ENCODE data around the gene TRIOBP.

The TRIOBP gene

GRCh38 chr22:37658133-37659065 lies 38.4 kb upstream of the TRIOBP start, which contains the start of gene PDXP:
PDXP (plus strand) TSS chr22:37658723; CDS start chr22:37658783, 60 bp downstream.
- DNase-seq (ENCODE audit: insufficient read length, low spot score) (peak; percentile 98), FAIRE-seq (peak; percentile 99)
- TF ChIP-seq POU2F2 (IDR thresholded peaks at IDR 0.05; ENCODE audit: low read depth, low read length) (peak; percentile 85; the same call in 1 of the 2 replicates), SPI1 (IDR thresholded peaks at IDR 0.05; ENCODE audit: low read depth, low read length) (no peak)

DNA sequence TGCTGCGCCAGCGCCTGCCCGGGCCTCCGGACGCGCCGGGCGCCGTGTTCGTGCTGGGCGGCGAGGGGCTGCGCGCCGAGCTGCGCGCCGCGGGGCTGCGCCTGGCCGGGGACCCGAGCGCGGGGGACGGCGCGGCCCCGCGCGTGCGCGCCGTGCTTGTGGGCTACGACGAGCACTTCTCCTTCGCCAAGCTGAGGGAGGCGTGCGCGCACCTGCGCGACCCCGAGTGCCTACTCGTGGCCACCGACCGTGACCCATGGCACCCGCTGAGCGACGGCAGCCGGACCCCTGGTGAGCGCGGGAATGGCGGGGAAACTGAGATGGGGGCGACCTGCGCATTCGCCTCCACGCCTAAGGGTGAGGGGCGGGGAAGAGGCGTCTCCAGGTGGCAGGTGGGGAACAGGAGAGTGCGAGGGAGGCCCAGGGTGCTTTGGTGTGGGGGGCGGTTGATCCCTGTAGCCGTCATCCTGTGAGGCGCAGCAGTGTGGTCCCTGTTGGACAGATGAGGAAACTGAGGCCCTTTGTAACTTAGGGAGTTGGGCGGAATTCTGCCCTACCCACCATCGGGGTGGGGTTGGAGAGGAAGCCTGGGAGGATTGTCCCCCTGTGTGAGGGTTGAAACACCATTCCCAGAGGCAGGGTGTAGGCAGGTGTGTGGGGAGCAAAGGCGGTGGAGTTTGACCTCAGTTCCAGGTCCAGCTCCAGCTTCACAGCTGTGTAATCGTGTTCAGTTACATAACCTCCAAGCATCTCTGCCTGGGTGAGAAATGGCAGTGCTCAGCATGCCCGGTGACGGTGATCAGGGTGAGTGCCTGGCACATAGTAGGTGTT lies 37.6 kb upstream of the TRIOBP start:
- peak; percentile 86 for FAIRE-seq
- no peak for DNase-seq (ENCODE audit: insufficient read length, low spot score)
- TF ChIP-seq TAF1 (IDR thresholded peaks at IDR 0.05; ENCODE audit: low read depth, low read length) = no peak
- peak; percentile 87 for TF ChIP-seq PAX5 (IDR thresholded peaks at IDR 0.05; ENCODE audit: insufficient read depth, low read length, severe bottlenecking)
- no peak for TF ChIP-seq POU2F2 (IDR thresholded peaks at IDR 0.05; ENCODE audit: low read depth, low read length)
- TF ChIP-seq POLR2AphosphoS5 (IDR thresholded peaks at IDR 0.05; ENCODE audit: low read depth, low read length) = no peak
- TF ChIP-seq POLR2A (IDR thresholded peaks at IDR 0.05; ENCODE audit: low read depth, low read length) = no peak

GRCh38 chr22:37659897-37660708 lies 36.7 kb upstream of the TRIOBP start:
- TF ChIP-seq POLR2AphosphoS5 (IDR thresholded peaks at IDR 0.05; ENCODE audit: low read depth, low read length) = no peak
- peak; percentile 67; the same call in 1 of the 2 replicates for TF ChIP-seq SPI1 (IDR thresholded peaks at IDR 0.05; ENCODE audit: low read depth, low read length)
- no peak for DNase-seq (ENCODE audit: insufficient read length, low spot score)
- peak; percentile 45 for FAIRE-seq

- TF ChIP-seq PAX5 (IDR thresholded peaks at IDR 0.05; ENCODE audit: insufficient read depth, low read length, severe bottlenecking) (no peak), POU2F2 (IDR thresholded peaks at IDR 0.05; ENCODE audit: low read depth, low read length) (no peak), POLR2A (IDR thresholded peaks at IDR 0.05; ENCODE audit: low read depth, low read length) (no peak), SPI1 (IDR thresholded peaks at IDR 0.05; ENCODE audit: low read depth, low read length) (no peak)
- DNase-seq (ENCODE audit: insufficient read length, low spot score) = no peak
- FAIRE-seq = no peak
Observed at GRCh38 chr22:37660709-37661045, 36.2 kb upstream of the TRIOBP start.

- TF ChIP-seq TAF1 (IDR thresholded peaks at IDR 0.05; ENCODE audit: low read depth, low read length) (no peak), PAX5 (IDR thresholded peaks at IDR 0.05; ENCODE audit: insufficient read depth, low read length, severe bottlenecking) (no peak), POLR2A (IDR thresholded peaks at IDR 0.05; ENCODE audit: low read depth, low read length) (no peak), SPI1 (IDR thresholded peaks at IDR 0.05; ENCODE audit: low read depth, low read length) (no peak), POU2F2 (IDR thresholded peaks at IDR 0.05; ENCODE audit: low read depth, low read length) (no peak), POLR2AphosphoS5 (IDR thresholded peaks at IDR 0.05; ENCODE audit: low read depth, low read length) (no peak)
- DNase-seq (ENCODE audit: insufficient read length, low spot score) (no peak), FAIRE-seq (peak; percentile 61)
Observed at GRCh38 chr22:37661160-37661924, 35.5 kb upstream of the TRIOBP start.

- FAIRE-seq (no peak), DNase-seq (ENCODE audit: insufficient read length, low spot score) (no peak)
- TF ChIP-seq SPI1 (IDR thresholded peaks at IDR 0.05; ENCODE audit: low read depth, low read length) = peak; percentile 47; the same call in 1 of the 2 replicates
- TF ChIP-seq TAF1 (IDR thresholded peaks at IDR 0.05; ENCODE audit: low read depth, low read length) = no peak
Observed at GRCh38 chr22:37662039-37662438, 34.8 kb upstream of the TRIOBP start.

DNA sequence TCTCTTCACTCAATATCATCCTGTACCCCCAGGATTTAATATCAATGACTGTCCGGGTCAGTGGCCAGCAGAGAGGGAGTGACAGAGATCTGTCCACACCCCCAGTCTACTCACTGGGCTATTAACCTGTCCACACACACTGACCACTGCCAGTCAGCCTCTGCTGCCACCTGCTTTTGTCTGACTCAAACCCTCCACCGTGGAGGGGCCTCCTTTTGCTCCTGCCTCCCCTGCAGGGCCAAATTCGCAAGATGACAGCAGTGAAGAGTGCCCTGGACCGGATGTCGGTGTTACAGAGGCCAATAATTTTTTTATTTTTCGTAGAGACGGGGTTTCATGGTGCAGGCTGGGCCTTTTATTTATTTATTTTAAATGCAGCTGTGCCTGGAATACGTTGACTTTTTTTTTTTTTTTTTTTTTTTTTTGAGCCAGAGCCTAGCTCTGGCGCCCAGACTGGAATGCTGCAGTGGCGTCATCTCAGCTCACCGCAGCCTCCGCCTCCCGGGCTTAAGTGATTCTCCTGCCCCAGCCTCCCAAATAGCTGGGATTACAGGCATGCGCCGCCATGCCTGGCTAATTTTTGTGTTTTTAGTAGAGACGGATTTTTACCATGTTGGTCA lies 33.2 kb upstream of the TRIOBP start:
- FAIRE-seq = no peak
- no peak for DNase-seq (ENCODE audit: insufficient read length, low spot score)
- TF ChIP-seq TAF1 (IDR thresholded peaks at IDR 0.05; ENCODE audit: low read depth, low read length) = no peak
- TF ChIP-seq POLR2A (IDR thresholded peaks at IDR 0.05; ENCODE audit: low read depth, low read length) = no peak

- DNase-seq (ENCODE audit: insufficient read length, low spot score) (no peak), FAIRE-seq (no peak)
- TF ChIP-seq SPI1 (IDR thresholded peaks at IDR 0.05; ENCODE audit: low read depth, low read length) (no peak), PAX5 (IDR thresholded peaks at IDR 0.05; ENCODE audit: insufficient read depth, low read length, severe bottlenecking) (no peak), POU2F2 (IDR thresholded peaks at IDR 0.05; ENCODE audit: low read depth, low read length) (no peak), POLR2A (IDR thresholded peaks at IDR 0.05; ENCODE audit: low read depth, low read length) (no peak), TAF1 (IDR thresholded peaks at IDR 0.05; ENCODE audit: low read depth, low read length) (no peak), POLR2AphosphoS5 (IDR thresholded peaks at IDR 0.05; ENCODE audit: low read depth, low read length) (no peak)
Observed at GRCh38 chr22:37664249-37665101, 32.4 kb upstream of the TRIOBP start.
